Measurements from ENCODE around the gene GOLM1.

DNA sequence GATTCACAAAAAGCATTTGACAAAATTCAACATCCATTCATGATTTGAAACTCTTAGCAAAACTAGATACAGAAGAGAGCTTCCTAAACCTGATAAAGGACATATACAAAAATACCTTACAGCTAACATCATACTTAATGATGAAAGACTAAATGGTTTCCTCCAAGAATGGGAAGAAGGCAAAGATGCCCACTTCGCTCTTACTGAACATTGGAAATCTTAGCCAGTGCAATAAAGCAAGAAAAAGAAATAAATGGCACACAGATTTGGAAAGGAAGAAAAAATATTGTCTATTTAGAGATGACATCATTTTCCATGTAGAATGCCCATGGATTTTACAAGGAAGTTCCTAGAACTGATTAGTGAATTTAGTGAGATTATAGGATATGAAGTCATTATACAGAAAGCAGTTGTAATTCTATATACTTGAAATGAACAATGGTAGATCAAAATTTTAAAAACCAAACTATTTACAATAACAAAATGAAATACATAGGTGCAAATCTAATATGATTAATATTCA is 94.0 kb downstream of the GOLM1 start:
- no peak for TF ChIP-seq POLR2A (IDR thresholded peaks at IDR 0.05)
- TF ChIP-seq, protein P1, sequence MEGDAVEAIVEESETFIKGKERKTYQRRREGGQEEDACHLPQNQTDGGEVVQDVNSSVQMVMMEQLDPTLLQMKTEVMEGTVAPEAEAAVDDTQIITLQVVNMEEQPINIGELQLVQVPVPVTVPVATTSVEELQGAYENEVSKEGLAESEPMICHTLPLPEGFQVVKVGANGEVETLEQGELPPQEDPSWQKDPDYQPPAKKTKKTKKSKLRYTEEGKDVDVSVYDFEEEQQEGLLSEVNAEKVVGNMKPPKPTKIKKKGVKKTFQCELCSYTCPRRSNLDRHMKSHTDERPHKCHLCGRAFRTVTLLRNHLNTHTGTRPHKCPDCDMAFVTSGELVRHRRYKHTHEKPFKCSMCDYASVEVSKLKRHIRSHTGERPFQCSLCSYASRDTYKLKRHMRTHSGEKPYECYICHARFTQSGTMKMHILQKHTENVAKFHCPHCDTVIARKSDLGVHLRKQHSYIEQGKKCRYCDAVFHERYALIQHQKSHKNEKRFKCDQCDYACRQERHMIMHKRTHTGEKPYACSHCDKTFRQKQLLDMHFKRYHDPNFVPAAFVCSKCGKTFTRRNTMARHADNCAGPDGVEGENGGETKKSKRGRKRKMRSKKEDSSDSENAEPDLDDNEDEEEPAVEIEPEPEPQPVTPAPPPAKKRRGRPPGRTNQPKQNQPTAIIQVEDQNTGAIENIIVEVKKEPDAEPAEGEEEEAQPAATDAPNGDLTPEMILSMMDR (IDR thresholded peaks at IDR 0.05) = no peak

Data from Peyer's patch (tissue), 4 donors.